ENCODE data around the gene NPIPB8.
"Not testable (repeated sequence)": the region's sequence is repeated elsewhere in the genome, so short reads cannot be mapped to it uniquely, and the experiment has no call there.

The NPIPB8 gene

GRCh38 chr16:28637765-28638164 is at the start of gene NPIPB8:
NPIPB8 (plus strand) TSS chr16:28638065; CDS start chr16:28638361, 296 bp downstream.
- not testable (repeated sequence) for DNase-seq (ENCODE audit: low read depth)

- no peak for DNase-seq (ENCODE audit: low read depth)
These were observed 48.8 kb upstream of the NPIPB8 start for GRCh38 chr16:28589069-28589468.

GRCh38 chr16:28589930-28590329 is 47.9 kb upstream of the NPIPB8 start:
- no peak for DNase-seq (ENCODE audit: low read depth)

GRCh38 chr16:28590384-28591340 is 47.2 kb upstream of the NPIPB8 start:
- no peak for DNase-seq (ENCODE audit: low read depth)

- DNase-seq (ENCODE audit: low read depth): no peak
These were observed 46.5 kb upstream of the NPIPB8 start for GRCh38 chr16:28591355-28591754.

- DNase-seq (ENCODE audit: low read depth): no peak
These were observed 45.4 kb upstream of the NPIPB8 start for GRCh38 chr16:28592511-28592910.

- DNase-seq (ENCODE audit: low read depth): no peak
These were observed 44.8 kb upstream of the NPIPB8 start for GRCh38 chr16:28592979-28593553.

GRCh38 chr16:28595451-28595850 is 42.4 kb upstream of the NPIPB8 start:
- DNase-seq (ENCODE audit: low read depth): not testable (repeated sequence)

- DNase-seq (ENCODE audit: low read depth): no peak
These were observed 41.7 kb upstream of the NPIPB8 start for GRCh38 chr16:28596115-28596630.

- DNase-seq (ENCODE audit: low read depth): no peak
These were observed 40.8 kb upstream of the NPIPB8 start, which contains the start of gene SULT1A2 for GRCh38 chr16:28596840-28597691. SULT1A2 (minus strand) TSS chr16:28597050; CDS start chr16:28595930, 1,120 bp downstream.

GRCh38 chr16:28597692-28598261 is 40.1 kb upstream of the NPIPB8 start:
- DNase-seq (ENCODE audit: low read depth): no peak

GRCh38 chr16:28599377-28600285 is 38.2 kb upstream of the NPIPB8 start:
- DNase-seq (ENCODE audit: low read depth): not testable (repeated sequence)

- not testable (repeated sequence) for DNase-seq (ENCODE audit: low read depth)
These were observed 36.9 kb upstream of the NPIPB8 start for GRCh38 chr16:28600965-28601364.

- not testable (repeated sequence) for DNase-seq (ENCODE audit: low read depth)
These were observed 36.3 kb upstream of the NPIPB8 start for GRCh38 chr16:28601589-28601988.

- not testable (repeated sequence) for DNase-seq (ENCODE audit: low read depth)
These were observed 35.8 kb upstream of the NPIPB8 start for GRCh38 chr16:28602062-28602461.

- DNase-seq (ENCODE audit: low read depth): no peak
These were observed 35.3 kb upstream of the NPIPB8 start for GRCh38 chr16:28602529-28602928.

GRCh38 chr16:28603381-28604185 is 34.3 kb upstream of the NPIPB8 start:
- DNase-seq (ENCODE audit: low read depth): no peak

GRCh38 chr16:28604186-28604565 is 33.7 kb upstream of the NPIPB8 start:
- DNase-seq (ENCODE audit: low read depth): no peak

GRCh38 chr16:28606291-28607115 is 31.4 kb upstream of the NPIPB8 start:
- DNase-seq (ENCODE audit: low read depth): no peak
